ENCODE results near the gene DPP6. TPM values are rescaled to one million over a fixed set of nuclear protein-coding genes. Genes with fewer than 3 reads are reported as not detected.

Gene DPP6
- total and polyA plus RNA-seq, 2 experiments from 2014 or later: 0.21 TPM; not detected in 1

DNA sequence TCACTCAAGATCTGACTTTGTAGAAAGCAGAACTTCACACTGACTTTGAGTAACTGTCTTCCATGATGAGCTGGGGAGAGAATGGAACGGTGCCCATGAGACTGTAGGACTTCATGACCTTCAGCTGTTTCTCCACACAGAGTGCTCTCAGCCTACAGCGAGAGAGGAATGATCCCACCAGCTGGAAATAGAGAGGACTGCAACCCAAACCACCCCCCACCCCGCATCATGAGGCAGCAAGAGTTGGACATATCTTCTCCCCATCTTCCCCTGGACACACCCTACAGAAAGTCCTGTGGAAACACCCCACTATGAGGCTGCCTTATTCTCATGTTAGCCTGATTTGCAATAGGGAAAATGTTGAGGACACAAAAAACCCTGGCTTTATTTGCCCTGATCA is 638.2 kb downstream of the DPP6 start:
- Histone ChIP-seq H3K4me3 (no peak overlapping the region), H3K9me3 (ENCODE audit: low read depth) (no peaks in the 10 kb centered on the region), H3K27me3 (no peaks in the 10 kb centered on the region), H3K4me1 (ENCODE audit: low read depth) (no peaks in the 10 kb centered on the region), H3K36me3 (no peaks in the 10 kb centered on the region), H3K27ac (no peak overlapping the region)
- TF ChIP-seq, protein P1, sequence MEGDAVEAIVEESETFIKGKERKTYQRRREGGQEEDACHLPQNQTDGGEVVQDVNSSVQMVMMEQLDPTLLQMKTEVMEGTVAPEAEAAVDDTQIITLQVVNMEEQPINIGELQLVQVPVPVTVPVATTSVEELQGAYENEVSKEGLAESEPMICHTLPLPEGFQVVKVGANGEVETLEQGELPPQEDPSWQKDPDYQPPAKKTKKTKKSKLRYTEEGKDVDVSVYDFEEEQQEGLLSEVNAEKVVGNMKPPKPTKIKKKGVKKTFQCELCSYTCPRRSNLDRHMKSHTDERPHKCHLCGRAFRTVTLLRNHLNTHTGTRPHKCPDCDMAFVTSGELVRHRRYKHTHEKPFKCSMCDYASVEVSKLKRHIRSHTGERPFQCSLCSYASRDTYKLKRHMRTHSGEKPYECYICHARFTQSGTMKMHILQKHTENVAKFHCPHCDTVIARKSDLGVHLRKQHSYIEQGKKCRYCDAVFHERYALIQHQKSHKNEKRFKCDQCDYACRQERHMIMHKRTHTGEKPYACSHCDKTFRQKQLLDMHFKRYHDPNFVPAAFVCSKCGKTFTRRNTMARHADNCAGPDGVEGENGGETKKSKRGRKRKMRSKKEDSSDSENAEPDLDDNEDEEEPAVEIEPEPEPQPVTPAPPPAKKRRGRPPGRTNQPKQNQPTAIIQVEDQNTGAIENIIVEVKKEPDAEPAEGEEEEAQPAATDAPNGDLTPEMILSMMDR (IDR thresholded peaks at IDR 0.05; ENCODE audit: low read depth, low read length): no peak
- no peak for DNase-seq (ENCODE audit: low read depth in 1 of 2, low spot score in 1 of 2)

DNA sequence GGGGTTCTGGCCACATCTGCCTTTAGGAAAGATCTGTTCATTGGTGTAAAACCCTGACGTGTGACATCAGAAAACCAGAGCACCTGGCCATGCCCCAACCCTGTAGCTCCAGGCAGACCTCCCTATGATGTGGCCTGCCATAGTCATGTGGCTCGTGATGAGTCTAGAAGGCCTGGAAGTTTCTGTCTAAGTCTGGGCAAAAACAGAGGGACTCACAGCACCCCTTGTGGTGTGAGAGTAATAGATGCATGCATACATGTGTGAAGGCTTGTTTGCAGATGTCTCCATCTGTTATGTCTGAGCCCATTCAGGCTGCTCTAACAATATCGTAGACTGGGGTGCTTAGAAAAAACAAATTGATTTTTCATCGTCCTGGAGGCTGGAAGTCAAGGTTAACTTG is 641.5 kb downstream of the DPP6 start:
- Histone ChIP-seq H3K9me3 (ENCODE audit: low read depth) (no peaks in the 10 kb centered on the region), H3K27ac (no peak overlapping the region), H3K36me3 (no peaks in the 10 kb centered on the region), H3K4me3 (no peak overlapping the region), H3K27me3 (no peaks in the 10 kb centered on the region), H3K4me1 (ENCODE audit: low read depth) (no peaks in the 10 kb centered on the region)
- DNase-seq (ENCODE audit: low read depth in 1 of 2, low spot score in 1 of 2): no peak
- TF ChIP-seq, protein P1 (IDR thresholded peaks at IDR 0.05; ENCODE audit: low read depth, low read length): no peak

DNA sequence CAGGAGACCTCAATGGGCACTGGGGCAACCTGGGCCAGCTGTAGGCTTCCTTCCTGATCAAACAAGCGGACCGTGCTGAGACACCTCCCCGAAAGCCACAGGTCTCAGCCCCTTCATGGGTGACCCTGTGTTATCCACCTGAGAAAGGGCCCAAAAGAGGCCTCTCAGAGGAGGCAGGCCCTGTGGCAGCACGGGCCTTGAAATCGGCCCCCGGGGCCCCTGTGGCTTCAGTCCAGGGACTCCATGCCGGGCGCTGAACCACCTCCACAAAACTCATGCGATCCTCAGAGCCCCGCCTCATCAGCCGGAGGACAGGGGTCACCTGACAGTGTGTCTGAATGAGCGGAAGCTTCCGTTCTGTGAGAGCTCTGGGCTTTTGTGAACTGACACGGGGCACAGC is 643.6 kb downstream of the DPP6 start:
- no peak overlapping the region for H3K4me3 ChIP-seq
- no peaks in the 10 kb centered on the region for H3K4me1 ChIP-seq (ENCODE audit: low read depth)
- no peaks in the 10 kb centered on the region for H3K36me3 ChIP-seq
- H3K9me3 ChIP-seq (ENCODE audit: low read depth): no peaks in the 10 kb centered on the region
- DNase-seq (ENCODE audit: low read depth in 1 of 2, low spot score in 1 of 2): no peak
- no peak overlapping the region for H3K27ac ChIP-seq
- no peaks in the 10 kb centered on the region for H3K27me3 ChIP-seq
- TF ChIP-seq, protein P1 (IDR thresholded peaks at IDR 0.05; ENCODE audit: low read depth, low read length): no peak

DNA sequence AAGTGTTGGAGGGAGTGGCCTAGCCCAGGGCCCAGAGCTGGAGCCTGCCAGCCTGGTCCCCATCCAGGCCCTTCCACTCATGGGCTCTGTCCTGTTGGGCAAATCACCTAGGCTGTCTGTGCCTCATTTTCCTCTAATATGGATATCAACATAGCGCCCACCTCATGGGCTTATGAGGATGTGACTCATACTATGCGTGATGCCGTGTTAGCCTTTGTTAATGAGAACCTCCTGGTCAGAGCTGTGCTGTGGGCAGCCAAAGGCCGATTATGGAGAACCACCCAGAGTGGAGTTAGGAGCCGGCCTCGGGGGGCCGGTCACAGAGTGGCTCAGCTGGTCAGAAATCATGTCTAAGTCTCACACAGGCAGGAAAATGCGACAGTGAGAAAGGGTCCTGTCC is 644.4 kb downstream of the DPP6 start:
- H3K27me3 ChIP-seq: no peaks in the 10 kb centered on the region
- no peaks in the 10 kb centered on the region for H3K9me3 ChIP-seq (ENCODE audit: low read depth)
- TF ChIP-seq, protein P1 (IDR thresholded peaks at IDR 0.05; ENCODE audit: low read depth, low read length): no peak
- H3K27ac ChIP-seq: no peak overlapping the region
- no peak overlapping the region for H3K4me3 ChIP-seq
- H3K4me1 ChIP-seq (ENCODE audit: low read depth): no peaks in the 10 kb centered on the region
- no peaks in the 10 kb centered on the region for H3K36me3 ChIP-seq
- DNase-seq (ENCODE audit: low read depth in 1 of 2, low spot score in 1 of 2): no peak

DNA sequence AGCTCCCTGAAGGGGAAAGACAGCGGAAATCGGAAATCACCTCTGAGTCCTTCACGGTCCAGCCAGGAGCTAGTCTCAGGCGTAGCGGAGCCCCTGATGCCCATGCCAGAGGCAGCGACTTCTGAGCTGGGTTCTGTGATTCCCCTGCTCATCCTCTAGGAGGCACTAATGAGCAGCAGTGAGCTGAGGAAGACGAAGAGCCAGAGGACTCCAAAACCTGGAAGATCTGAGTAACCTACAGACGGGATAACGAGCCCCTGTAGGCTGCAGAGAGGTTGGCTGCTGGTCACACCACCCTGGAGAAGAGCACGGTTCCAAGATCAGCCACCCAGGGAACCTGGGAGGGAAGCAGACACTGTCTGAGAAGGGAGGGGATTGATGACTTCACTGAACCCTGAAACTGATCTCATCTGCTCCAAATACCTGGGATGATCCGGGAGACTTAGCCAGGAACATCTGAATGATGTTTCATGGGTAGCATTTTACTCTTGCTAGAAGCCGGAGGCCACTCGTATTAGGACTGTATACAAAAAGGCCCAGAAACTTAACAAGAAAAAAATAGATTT is 646.6 kb downstream of the DPP6 start:
- H3K27ac ChIP-seq: no peak overlapping the region
- DNase-seq (ENCODE audit: low read depth in 1 of 2, low spot score in 1 of 2): peak in 1 of 2 donors; percentile 44
- H3K27me3 ChIP-seq: no peaks in the 10 kb centered on the region
- H3K36me3 ChIP-seq: no peaks in the 10 kb centered on the region
- no peaks in the 10 kb centered on the region for H3K9me3 ChIP-seq (ENCODE audit: low read depth)
- H3K4me3 ChIP-seq: no peak overlapping the region
- TF ChIP-seq, protein P1 (IDR thresholded peaks at IDR 0.05; ENCODE audit: low read depth, low read length): no peak
- no peaks in the 10 kb centered on the region for H3K4me1 ChIP-seq (ENCODE audit: low read depth)

All from cardiac muscle cell (in vitro differentiated cells and primary cell).